GM19025 (cell line): ENCODE data around the gene ORMDL1.

Experiments
- ATAC-seq: cut with Tn5 transposase; IDR thresholded peaks from one replicate; pipeline ENCODE4 v1.9.1; 2021; ENCODE audit warnings: mild to moderate bottlenecking, low read depth, moderate library complexity; ENCODE audit not compliant: unreplicated experiment

The ORMDL1 gene, protein sequence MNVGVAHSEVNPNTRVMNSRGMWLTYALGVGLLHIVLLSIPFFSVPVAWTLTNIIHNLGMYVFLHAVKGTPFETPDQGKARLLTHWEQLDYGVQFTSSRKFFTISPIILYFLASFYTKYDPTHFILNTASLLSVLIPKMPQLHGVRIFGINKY

DNA sequence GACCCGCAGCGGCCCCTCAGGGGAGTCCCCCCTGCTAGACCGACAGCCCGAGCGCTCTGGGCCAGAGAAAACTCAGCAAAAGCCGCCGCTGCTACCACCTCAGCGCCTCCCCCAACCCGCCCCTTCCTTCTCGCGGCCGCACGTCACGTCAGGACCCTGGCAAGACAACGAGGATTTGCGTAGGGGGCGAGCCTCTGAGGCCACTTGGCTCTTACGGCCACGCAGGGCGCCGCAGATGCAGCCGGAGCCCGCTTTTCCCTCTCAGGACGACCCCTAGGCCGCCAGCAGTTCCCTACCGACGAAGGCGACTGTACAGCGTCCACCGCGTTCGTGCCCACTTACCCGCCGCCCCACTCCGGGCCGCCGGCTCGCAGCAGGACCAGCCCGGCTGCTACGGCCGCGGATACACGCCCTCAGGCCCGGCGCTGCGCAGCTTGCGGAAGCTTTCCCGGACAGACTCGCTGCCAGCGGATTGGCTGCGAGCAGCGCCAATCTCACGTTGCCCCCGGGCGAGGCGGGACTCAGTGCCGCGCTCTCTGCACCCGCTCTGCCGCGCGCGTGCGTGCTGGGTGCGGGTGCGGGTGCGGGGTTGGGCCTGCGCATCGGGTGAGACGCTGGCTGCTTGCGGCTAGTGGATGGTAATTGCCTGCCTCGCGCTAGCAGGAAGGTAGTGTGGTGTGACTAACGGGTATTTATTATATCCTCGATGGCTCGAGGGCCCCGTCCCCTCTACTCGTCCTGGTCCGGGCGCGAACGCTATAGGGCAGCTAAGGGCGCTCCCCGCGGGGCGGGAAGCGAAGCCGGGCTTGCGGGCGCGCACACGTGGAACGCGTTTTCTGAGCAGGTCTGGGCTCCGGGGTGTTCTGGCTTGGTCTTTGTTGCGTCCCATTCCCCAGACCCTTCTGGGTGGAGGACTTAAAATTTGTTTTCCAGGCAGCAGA is at the start of gene ORMDL1, which contains the start of gene PMS1:
ORMDL1 (minus strand) TSS at position 413 of the 941 bp plus-strand sequence. CDS start 1,744 bp downstream, outside the sequence.
PMS1 (plus strand) TSS at position 524 of the 941 bp plus-strand sequence. CDS start 7,360 bp downstream, outside the sequence.
- ATAC-seq = peak; percentile 94

DNA sequence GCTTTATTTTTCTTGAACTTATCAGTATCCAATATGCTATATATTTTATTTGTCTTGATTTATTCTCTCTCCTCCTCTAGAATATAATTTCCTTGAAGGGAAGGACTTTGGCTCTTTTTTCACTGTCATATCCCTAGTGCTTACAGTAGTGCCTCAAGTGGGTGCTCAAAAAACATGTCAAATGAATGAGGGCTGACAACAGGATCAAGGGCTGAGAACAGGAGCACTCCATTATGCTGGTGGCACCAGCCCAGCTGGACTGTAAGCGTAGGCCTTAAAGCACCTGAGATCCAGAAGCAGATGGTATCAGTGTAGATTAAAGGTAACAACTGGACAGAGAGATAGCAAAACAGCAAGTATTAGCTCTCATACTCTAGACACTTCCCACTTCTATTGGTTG is 46.4 kb upstream of the ORMDL1 start:
- ATAC-seq = no peak

DNA sequence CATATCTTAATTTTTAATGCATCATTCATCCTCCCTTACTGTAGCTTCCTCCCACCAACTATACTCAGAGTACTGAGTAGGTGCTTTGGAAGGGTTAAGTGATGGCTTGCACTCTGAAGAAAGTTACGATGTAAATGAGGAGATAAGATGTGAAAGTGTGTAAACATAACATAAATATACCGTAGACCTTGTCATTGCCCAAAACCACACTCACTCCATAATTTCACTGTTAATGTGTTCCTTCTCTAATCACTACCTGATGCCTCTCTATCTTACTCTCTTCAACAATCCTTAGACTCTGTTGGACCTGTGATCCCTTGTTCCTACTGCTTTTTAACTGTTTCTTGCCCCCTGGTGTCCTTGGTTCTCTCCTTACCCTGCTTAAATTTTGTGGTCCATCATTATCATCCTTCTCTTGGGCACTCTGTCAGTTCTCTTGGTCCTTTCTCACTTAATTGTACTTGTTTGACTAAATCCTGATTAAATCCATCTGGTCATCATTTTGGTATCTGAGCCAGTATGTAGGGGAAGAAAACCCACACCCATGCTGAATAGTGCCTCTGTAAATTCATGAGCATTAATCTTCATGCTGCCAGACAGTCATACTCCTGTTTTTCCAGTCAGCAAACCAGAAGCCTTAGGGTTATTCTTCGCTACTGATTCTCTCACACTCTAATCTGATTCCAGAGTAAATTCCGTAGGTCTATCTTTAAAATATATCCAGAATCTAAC is 45.1 kb upstream of the ORMDL1 start:
- ATAC-seq = no peak

DNA sequence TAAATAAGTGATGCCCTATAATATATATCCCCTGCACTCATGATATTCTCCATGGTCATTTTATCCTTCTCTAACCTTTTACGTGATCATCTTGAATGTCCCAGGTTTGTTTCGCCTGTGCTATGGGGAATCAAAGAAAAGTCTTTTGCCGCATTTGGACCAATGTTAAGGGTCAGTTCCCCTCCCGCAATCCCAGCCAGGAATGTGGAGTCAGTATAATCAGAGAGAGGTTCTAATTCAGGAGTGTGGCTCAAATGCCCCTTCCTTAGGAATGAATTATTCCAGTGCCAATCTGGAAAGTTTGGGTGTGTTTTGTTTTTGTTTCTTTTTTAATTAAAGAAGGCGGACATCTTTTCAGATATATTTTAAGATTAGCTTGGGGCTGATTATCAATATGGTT is 41.9 kb upstream of the ORMDL1 start:
- no peak for ATAC-seq

DNA sequence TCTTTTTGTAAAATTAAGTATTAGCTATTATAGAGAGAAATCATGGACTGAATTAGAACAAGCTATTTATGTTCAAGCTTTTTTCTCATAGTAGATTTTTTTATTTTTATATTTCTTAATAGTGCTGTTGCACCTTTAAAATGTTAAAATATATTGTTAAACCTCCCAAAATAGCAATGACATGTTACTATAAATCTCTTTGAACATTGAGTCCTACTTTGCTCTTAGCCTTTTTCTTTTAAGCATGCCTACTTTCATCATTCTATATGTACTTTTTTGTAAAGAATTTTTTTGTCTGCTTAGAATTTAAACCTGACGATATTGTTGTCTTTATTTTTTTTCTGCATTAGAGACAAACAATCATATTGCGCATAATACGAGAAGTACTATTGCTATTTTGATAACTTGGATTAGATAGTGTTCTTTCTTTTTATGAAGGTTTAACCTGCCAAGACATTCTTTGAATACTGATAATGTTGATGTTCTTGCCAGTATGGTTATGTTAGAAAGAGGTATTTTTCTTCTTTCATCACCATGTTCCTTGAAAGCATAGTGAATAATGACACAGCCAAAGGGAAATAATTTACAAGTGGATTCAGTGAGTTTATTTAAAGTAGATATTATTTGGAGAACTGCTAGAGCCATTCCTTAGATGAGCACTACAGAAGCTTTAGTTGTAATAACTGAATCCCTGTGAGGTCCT is 40.7 kb upstream of the ORMDL1 start:
- ATAC-seq = no peak

DNA sequence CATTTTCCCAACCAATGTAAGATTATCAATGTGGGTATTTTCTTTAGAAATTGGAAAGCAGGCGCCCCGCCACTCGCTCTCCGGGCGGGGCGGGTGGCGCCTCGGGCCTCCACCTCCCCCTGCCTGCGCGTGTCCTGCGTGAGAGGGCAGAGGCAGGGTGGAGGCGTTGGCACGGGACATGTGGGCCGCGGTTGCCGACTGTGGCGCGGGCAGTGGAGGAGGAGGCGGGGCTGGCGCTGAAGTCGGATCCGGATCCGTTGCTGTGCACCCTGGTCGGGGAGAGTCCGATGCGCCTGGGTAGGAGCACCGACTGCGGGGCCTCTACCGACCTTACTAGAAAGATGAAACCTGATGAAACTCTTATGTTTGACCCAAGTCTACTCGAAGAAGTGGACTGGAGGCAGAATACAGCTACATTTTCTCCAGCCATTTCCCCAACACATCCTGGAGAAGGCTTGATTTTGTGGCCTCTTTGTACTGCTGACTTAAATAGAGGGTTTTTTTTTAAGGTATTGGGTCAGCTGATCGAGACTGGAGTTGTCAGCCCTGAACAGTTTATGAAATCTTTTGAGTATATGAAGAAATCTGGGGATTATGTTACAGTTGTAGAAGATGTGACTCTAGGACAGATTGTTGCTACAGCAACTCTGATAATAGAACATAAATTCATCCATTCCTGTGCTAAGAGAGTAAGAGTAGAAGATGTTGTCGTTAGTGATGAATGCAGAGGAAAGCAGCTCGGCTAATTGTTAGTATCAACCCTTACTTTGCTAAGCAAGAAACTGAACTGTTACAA is 38.0 kb upstream of the ORMDL1 start:
- ATAC-seq = no peak

DNA sequence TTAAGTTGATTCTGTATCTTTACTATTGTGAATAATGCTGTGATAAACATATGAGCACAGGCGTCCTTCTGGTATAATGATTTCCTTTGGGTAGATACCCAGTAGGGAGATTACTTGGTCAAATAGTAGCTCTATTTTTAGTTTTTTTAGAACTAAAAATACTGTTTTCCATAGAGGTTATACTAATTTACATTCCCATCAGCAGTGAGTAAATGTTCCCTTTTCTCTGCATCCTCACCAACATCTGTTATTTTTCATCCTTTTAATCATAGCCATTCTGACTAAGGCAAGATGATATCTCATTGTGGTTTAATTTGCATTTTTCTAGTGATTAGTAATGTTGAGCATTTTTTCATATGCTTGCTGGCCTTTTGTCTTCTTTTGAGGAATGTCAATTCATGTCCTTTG is 35.2 kb upstream of the ORMDL1 start:
- no peak for ATAC-seq

DNA sequence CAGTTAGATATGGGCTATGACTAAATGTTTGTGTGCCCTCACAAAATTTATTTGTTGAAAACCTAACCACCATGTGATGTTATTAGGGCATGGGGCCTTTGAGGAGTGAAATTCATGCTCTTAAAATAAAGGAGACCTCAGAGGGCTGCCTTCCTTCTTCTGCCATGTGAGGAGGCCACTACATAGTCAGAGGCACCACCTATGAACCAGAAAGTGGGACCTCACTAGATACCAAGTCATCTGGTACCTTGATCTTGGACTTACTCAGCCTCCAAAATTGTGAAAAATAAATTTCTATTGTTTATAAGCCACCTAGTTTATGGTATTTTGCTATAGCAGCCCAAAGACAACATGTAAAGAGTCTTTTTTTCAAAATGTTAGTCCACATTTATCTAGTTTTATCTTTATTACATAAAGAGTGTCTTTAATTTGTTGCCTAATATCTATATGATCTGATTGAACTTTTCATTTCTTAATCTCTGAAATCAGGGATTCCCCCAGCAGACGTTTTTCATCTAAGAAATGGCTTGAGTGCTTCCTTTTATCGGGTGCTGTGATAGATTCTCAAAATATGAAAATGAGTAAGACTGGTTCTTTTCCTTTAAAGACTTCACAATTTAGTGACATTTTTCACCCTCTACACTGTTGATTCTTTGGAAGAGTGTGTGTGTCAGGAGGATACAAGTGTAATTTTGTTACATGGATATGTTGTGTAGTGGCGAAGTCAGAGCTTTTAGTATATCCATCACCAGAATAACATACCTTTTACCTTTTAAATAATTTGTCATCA is 34.3 kb upstream of the ORMDL1 start:
- ATAC-seq = no peak

DNA sequence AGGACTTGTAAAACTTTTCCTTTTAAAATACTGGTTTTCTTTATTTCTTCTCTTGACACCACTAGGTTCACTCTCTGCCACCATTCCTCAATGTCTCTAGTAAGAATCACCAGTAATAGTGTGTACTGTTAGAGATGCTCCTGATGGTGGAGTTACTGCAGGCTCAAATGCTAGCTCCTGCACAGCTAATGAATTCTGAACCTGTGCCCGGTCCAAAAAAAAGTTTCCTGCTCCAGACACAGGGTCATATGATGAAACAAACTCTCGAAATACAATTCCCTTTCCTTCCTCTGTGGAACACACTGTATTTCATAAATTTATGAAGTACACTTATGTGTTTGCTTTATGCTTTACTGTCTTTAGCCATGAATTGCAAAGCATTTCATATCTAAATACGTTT is 19.3 kb upstream of the ORMDL1 start:
- ATAC-seq = no peak

DNA sequence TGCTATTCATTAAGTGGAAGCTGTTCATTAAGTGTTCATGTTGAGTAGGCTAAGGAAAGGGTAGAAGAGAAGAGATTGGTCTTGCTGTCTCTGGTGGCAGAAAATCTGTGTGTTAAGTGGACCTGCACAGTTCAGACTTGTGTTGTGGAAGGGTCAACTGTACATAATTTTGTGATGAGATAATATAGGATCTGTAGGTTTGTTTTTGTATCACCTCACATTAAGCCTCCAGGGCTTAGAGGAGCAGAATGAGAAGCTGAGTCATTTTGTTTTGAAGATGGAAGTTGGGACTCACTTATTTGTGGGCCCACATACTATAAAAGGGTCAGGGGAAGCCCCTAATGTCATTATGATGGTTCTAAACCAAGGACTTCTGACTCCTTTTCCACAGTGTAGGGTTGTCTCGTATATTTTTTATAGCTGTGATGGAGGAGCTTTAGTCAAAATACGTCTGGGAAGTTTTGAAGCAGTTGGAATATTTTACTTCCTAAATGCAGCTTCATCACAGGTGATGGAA is 18.3 kb upstream of the ORMDL1 start:
- ATAC-seq = no peak

DNA sequence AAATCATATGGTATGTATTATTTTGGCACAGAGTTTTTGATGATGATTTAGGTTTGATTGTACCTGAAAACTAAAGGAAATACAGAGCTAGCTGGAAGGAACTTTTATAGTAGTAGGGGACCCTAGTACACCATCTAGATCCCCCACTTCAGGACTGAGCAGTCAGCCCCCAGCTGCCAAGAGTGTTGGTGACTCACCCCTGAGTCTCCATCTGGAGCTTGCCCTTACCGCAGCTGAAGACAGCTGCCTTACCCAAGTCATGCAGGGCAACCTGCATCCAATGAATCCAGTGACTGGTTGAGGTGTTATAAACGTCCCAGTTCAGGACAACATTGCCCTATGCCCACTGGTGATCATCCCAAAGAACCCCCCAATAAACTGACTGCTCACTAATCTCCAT is 15.4 kb upstream of the ORMDL1 start:
- no peak for ATAC-seq

DNA sequence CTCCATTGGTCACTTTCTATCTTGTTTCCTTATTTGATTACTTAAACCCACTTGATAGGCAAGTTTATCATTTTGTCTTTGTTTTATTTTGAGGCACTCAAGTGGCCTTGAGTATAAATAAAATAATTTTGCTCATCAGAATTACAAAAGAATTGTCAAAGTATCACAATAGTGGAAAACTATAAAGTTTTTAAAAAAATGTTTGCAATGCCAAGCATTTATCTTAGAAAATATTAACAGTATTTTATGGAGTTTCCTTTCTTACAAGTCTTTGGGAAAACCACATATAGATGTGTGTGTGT is 14.8 kb upstream of the ORMDL1 start:
- ATAC-seq = no peak

DNA sequence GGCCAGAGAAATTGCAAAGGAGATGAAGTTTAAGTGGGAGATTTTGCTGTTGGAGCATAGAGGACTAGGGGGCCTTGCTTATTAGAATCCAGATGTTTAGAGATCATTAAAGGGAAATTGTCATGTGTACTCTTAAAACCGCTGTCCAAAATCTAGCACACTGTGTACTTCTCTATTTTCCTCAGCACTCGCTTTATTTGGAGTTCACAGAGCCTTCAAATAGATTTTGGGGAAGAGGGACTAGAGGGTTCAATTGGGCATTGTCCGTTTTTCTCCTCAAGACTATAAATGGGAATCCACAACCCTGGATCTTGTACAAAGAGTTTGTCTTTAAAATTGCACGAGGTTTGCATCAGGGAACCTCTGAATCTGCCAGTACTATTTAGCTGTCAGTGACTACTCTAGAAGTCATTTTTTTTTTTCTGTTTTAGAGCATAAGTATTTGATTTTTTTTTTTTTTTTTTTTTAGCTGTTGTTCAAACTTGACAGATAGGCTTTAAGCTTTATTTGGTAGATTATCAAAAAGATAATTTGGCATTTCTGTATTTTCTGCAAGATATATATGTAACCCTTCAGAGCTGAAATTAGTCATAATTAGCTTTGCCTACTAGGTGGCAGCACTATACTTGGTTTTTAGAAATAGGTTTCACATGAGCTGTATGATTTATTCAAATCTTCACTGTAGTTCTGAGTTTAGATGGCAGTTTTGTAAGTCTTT is 14.3 kb upstream of the ORMDL1 start:
- no peak for ATAC-seq

DNA sequence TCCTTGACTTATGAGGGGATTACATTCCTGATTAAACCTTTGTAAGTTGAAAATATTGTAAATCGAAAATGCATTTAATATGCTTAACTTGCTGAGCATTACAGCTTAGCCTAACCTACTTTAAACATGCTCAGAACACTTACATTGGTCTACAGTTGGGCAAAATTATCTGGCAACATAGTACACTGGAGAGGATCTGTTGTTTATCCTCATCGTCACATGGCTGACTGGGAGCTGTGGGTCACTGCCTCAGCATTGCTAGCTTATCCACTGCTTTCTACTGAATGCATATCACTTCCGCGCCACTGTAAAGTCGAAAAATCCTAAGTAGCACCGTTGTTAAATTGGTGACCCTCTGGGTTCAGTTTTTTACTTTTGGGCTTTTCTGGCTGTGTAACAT is 13.8 kb upstream of the ORMDL1 start:
- ATAC-seq = no peak

DNA sequence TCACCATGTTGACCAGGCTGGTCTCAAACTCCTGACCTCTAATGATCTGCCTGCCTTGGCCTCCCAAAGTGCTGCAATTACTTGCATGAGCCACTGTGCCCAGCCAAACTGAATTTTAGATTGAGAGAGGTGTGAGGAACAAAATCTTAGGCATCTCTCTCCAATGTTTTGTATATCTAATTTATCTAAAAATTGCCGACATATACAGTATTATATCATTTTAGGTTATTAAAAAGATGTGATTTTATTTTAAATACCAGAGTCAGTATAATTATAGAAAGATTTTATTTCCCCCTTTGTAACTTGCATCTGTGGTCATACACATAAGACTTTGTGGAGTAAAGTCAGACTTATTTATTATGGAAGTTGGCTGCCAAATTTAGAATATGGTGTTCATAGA is 10.2 kb upstream of the ORMDL1 start:
- ATAC-seq = no peak

DNA sequence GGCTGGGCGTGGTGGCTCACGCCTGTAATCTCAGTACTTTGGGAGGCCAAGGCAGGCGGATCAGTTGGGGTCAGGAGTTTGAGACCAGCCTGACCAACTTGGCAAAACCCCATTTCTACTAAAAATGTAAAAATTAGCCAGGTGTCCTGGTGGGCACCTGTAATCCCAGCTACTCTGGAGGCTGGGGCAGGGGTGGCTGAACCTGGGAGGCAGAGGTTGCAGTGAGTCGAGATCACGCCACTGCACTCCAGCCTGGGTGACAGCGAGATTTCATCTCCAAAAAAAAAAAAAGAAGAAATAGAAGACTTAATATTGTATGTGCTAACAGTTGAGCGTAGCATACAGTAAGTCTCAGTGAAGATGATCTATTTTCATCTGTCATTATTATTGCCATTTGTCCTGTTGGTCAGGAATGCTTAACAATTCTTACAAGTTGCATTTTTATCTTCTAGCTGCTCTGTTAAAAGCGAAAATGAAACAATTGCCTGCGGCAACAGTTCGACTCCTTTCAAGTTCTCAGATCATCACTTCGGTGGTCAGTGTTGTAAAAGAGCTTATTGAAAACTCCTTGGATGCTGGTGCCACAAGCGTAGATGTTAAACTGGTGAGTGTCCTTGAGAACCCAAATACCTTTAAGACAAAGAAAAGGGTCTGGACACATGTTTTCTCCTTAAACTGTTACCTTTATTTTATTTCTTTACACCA is 7.4 kb upstream of the ORMDL1 start:
- no peak for ATAC-seq

DNA sequence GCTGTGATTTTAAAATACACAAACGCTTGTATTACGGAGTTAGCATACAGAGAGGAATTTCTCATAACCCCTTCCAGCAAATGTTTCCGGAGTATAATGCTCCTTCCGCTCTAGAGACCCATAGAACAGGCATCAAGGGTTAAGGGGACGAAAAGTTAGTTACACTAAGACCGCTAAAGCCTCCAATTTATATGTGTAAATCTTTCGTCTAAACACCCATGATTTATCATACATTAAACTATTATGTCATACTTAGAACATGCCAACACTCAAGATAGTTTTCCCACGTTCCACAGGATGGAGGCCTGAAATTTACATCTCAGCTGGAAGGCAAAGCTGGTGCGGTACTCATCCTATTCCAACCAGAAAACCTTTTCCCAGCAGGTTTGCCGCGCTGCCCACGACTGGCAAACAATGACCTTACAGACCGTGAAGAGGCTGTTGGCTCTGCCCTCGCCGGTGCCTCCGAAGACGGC is 650 bp downstream of the ORMDL1 start:
- ATAC-seq = no peak

DNA sequence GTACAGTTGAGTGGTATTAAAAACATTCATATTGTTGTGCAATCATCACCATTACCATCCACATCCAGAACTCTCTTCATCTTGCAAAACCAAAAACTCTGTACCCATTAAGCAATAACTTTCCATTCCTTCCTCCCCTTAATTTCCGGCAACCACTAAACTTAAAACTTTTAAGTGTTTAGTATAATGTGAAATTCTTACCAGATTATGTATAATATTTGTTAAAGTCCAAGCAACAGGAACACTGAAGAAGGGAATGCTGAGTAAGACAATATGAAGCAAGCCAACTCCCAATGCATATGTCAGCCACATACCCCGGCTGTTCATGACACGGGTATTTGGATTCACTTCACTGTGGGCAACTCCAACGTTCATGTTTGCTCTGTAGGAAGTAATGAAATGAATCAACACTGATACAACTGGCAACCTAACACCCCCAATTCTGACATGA is 1.9 kb downstream of the ORMDL1 start:
- ATAC-seq = no peak
